ENCODE results near the gene SPINT2. TPM values are rescaled to one million over a fixed set of nuclear protein-coding genes. Genes with fewer than 3 reads are reported as not detected.
A peak's percentile ranks its signal among the peaks of the same experiment; 100 is the strongest.
"Not testable (repeated sequence)": the region's sequence is repeated elsewhere in the genome, so short reads cannot be mapped to it uniquely, and the experiment has no call there.

SPINT2 gene
- total RNA-seq, 1 donor from 2014 or later, result 89.5 TPM

GRCh38 chr19:38320969-38321339 is 56.6 kb downstream of the SPINT2 start:
- DNase-seq, result no peak

GRCh38 chr19:38321646-38322196 is 57.3 kb downstream of the SPINT2 start:
- DNase-seq, result no peak

GRCh38 chr19:38323291-38323690 is 58.9 kb downstream of the SPINT2 start:
- no peak for DNase-seq

- no peak for DNase-seq
Observed at GRCh38 chr19:38324431-38324830, 60.1 kb downstream of the SPINT2 start.

GRCh38 chr19:38326591-38326990 is 62.2 kb downstream of the SPINT2 start:
- no peak for DNase-seq

- no peak for DNase-seq
Observed at GRCh38 chr19:38329651-38330050, 65.3 kb downstream of the SPINT2 start.

- DNase-seq, result no peak
Observed at GRCh38 chr19:38331728-38332127, 67.4 kb downstream of the SPINT2 start.

- DNase-seq, result no peak
Observed at GRCh38 chr19:38333245-38333644, 68.9 kb downstream of the SPINT2 start.

- DNase-seq, result peak; percentile 97
Observed at GRCh38 chr19:38335949-38336637, 71.7 kb downstream of the SPINT2 start.

GRCh38 chr19:38336638-38337359 is 72.4 kb downstream of the SPINT2 start:
- peak; percentile 96 for DNase-seq

GRCh38 chr19:38337360-38337653 is 72.9 kb downstream of the SPINT2 start:
- DNase-seq, result no peak

GRCh38 chr19:38339011-38339410 is 74.6 kb downstream of the SPINT2 start:
- not testable (repeated sequence) for DNase-seq

- DNase-seq, result no peak
Observed at GRCh38 chr19:38340927-38341326, 76.6 kb downstream of the SPINT2 start.

Small RNAs within 50 kb of the gene (small RNA-seq; reads per million reads assigned to genes)
- gene RF00019 (ENCODE audit: low replicate concordance), result not detected

Other genes with a start within 250 kb of the SPINT2 start
- 0.92 TPM for gene DPF1, start 40.4 kb upstream of the SPINT2 start, total RNA-seq
- gene PPP1R14A, start 8.2 kb upstream of the SPINT2 start, total RNA-seq, result 6.8 TPM
- 16.6 TPM for gene C19orf33, start 39.7 kb downstream of the SPINT2 start, total RNA-seq
- gene YIF1B, start 51.4 kb downstream of the SPINT2 start, total RNA-seq, result 24.2 TPM
- 2.8 TPM for gene KCNK6, start 55.3 kb downstream of the SPINT2 start, total RNA-seq
- gene CATSPERG, start 71.3 kb downstream of the SPINT2 start, total RNA-seq, result 0.62 TPM
- gene PSMD8, start 110.0 kb downstream of the SPINT2 start, total RNA-seq, result 185 TPM
- not detected for gene GGN, start 123.5 kb downstream of the SPINT2 start, total RNA-seq
- gene SPRED3, start 124.1 kb downstream of the SPINT2 start, total RNA-seq, result 0.21 TPM
- 7.2 TPM for gene FAM98C, start 138.5 kb downstream of the SPINT2 start, total RNA-seq
- 0.41 TPM for gene RASGRP4, start 161.6 kb downstream of the SPINT2 start, total RNA-seq
- 231 TPM for gene RYR1, start 169.1 kb downstream of the SPINT2 start, total RNA-seq

All from tongue (tissue), 3 donors.